HUES64 (cell line): ENCODE measurements around the gene PBX2.
"Not testable (repeated sequence)": the region's sequence is repeated elsewhere in the genome, so short reads cannot be mapped to it uniquely, and the experiment has no call there.

Experiments used
- H3K27ac ChIP-seq: 2 replicates; pipeline ENCODE4 v1.7.0; 2013; ENCODE audit warnings: low read depth, low read length, inconsistent platforms
- H3K27me3 ChIP-seq: 2 replicates; pipeline ENCODE4 v1.6.1; 2013; ENCODE audit warnings: mild to moderate bottlenecking, low read length; ENCODE audit not compliant: insufficient read depth
- H3K36me3 ChIP-seq: 2 replicates; pipeline ENCODE4 v1.6.1; 2013; ENCODE audit warnings: mild to moderate bottlenecking, low read length; ENCODE audit not compliant: insufficient read depth
- H3K4me1 ChIP-seq: 2 replicates; pipeline ENCODE4 v1.6.1; 2013; ENCODE audit warnings: mild to moderate bottlenecking, low read length, moderate library complexity; ENCODE audit not compliant: insufficient read depth
- H3K4me3 ChIP-seq: 2 replicates; pipeline ENCODE4 v1.5.1; 2013; ENCODE audit warnings: mild to moderate bottlenecking, low read length, moderate library complexity
- H3K9ac ChIP-seq: 2 replicates; pipeline ENCODE4 v1.6.1; 2013; ENCODE audit warnings: mild to moderate bottlenecking, low read depth, low read length
- H3K9me3 ChIP-seq: 2 replicates; pipeline ENCODE4 v1.6.1; 2013; ENCODE audit warnings: low read depth, low read length; ENCODE audit not compliant: insufficient read depth
- WGBS: fragments of 150-250, 120-280 bp; methylation state at CpG from one replicate; pipeline ENCODE4 v1.1.7; 2013; ENCODE audit warnings: missing lambda C conversion rate; 5-methylcytosine and 5-hydroxymethylcytosine counted together

The PBX2 gene

DNA sequence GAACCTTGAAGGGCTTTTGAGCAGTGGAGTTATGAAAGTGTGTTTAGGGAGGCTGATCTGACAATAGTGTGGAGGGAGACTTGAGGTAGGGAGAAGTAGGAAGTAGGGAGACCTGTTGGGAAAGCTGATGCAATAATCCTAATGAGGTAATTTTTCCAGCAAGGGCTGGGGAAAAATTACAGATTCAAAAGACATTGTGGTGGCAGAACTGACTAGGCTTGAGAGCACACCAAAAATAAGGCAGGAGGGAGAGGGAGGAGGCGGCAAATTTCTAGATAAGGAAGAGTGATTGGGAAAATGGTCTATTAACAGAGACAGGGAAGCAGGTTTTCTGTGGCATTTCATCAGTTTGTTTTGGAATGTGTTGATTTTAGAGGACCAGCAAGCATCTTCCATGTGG is 43.7 kb downstream of the PBX2 start:
- Histone ChIP-seq H3K4me1 (peaks cover 11% of the 10 kb centered on the region; the same call in 1 of the 2 replicates), H3K36me3 (no peaks in the 10 kb centered on the region), H3K27me3 (peaks cover 15% of the 10 kb centered on the region), H3K9me3 (no peaks in the 10 kb centered on the region), H3K27ac (no peak overlapping the region), H3K9ac (peak overlapping the region; percentile 24; the same call in 1 of the 2 replicates), H3K4me3 (no peak overlapping the region; the same call in 1 of the 2 replicates)
- 77% methylated on average over 1 of the region's 1 CpG for WGBS

DNA sequence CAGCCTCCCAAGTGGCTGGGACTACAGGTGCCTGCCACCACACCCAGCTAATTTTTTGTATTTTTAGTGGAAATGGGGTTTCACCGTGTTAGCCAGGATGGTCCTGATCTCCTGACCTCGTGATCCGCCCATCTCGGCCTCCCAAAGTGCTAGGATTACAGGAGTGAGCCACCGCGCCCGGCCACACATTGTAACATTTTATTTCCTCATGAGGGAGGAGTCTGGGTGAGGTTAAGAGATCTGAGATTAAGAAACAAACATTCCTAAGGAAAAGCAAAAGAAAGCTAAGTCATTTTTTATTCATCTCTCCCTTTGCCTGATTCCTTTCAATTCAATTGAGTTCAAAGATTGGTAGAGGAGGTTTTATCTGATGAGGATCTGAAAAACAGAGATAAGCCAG is 45.8 kb downstream of the PBX2 start:
- not testable (repeated sequence) for H3K36me3 ChIP-seq, H3K27me3 ChIP-seq, H3K27ac ChIP-seq, H3K4me3 ChIP-seq, H3K9ac ChIP-seq, H3K9me3 ChIP-seq
- 86% methylated on average over 7 of the region's 7 CpGs for WGBS
- H3K4me1 ChIP-seq = peaks cover 11% of the 10 kb centered on the region; the same call in 1 of the 2 replicates

DNA sequence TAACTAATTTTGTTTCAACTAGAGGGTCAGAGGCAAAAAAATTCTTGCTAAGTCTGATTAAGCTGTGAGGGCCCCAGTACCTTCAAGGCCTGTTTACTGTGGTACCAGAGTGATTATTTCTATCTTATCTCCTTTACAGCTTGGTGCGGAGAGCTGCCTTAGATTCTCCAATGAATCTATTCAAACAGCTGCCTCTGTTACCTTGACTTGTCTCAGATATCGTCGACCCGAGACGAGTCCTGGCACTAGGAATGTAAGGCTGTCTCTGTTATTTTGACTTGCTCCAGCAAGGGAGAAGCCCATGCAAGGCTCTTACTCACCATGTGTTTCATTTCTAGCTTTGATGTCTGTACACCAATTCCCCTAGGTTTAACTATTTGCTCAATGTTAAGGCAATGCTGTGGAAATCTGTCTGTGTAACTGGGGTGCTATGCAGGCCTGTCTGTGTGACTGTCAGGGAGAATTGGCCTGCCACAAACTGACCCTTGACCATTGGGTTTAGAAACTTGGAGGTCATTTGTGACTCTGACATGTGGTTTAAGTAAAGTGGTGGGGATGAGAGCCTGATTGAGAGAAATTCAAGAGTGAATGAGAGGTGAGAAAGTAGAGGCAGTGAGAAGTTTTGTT is 49.5 kb downstream of the PBX2 start:
- H3K27me3 ChIP-seq = no peaks in the 10 kb centered on the region
- H3K9me3 ChIP-seq = no peaks in the 10 kb centered on the region
- 80% methylated on average over 5 of the region's 5 CpGs for WGBS
- H3K4me3 ChIP-seq = no peak overlapping the region
- H3K4me1 ChIP-seq = no peaks in the 10 kb centered on the region
- H3K27ac ChIP-seq = no peak overlapping the region
- H3K36me3 ChIP-seq = no peaks in the 10 kb centered on the region
- no peak overlapping the region for H3K9ac ChIP-seq

GRCh38 chr6:32139590-32139989 is 50.4 kb downstream of the PBX2 start:
- Histone ChIP-seq H3K27ac (no peak overlapping the region), H3K9ac (no peak overlapping the region), H3K4me3 (no peak overlapping the region), H3K9me3 (no peaks in the 10 kb centered on the region), H3K27me3 (peaks cover 4% of the 10 kb centered on the region; the same call in 1 of the 2 replicates), H3K36me3 (no peaks in the 10 kb centered on the region), H3K4me1 (no peaks in the 10 kb centered on the region)
- WGBS = 89% methylated on average over 5 of the region's 5 CpGs

- Histone ChIP-seq H3K9ac (no peak overlapping the region), H3K4me1 (no peaks in the 10 kb centered on the region), H3K36me3 (no peaks in the 10 kb centered on the region), H3K27ac (no peak overlapping the region), H3K27me3 (peaks cover 7% of the 10 kb centered on the region; the same call in 1 of the 2 replicates), H3K4me3 (no peak overlapping the region), H3K9me3 (no peaks in the 10 kb centered on the region)
Observed at GRCh38 chr6:32137454-32137853, 52.5 kb downstream of the PBX2 start.
